Dermis lymphatic vessel endothelial cell (primary cell): ENCODE data around the gene RDH14. TPM values are rescaled to one million over a fixed set of nuclear protein-coding genes. Genes with fewer than 3 reads are reported as not detected.

Experiments
- total RNA-seq: library from RNA; depleted of rRNA; stranded (reverse); fragments of >200 nt; gene quantifications from 2 replicates; pipeline ENCODE4 v1.2.1, GENCODE V29; 2014

Gene RDH14
- total RNA-seq, result 24.9 and 29.0 TPM in 2 replicates

GRCh38 chr2:18560031-18560796 lies at the start of gene RDH14:
RDH14 (minus strand) TSS chr2:18560653; CDS start chr2:18560572, 81 bp downstream.

GRCh38 chr2:18589354-18589753 lies 28.9 kb upstream of the RDH14 start, which contains the start of gene NT5C1B:
NT5C1B (minus strand) TSS chr2:18589569; CDS start chr2:18589468, 101 bp downstream.

Other genes starting within 250 kb of the RDH14 start
- not detected in 2 replicates for gene NT5C1B, start 28.9 kb upstream of the RDH14 start, total RNA-seq